Adrenal gland (tissue), 5 donors: ENCODE measurements around the gene RNF167.

Source experiments
- POLR2A ChIP-seq, 2 donors: fragments of 450-650 bp; IDR thresholded peaks; one replicate each; pipeline ENCODE4 v1.6.1; 2017; ENCODE audit warnings: antibody characterized with exemption in 2 of 2, mild to moderate bottlenecking in 2 of 2, moderate library complexity in 1 of 2
- TF ChIP-seq, protein P1 (sequence below), 6 experiments: fragments of 450-650 bp in 4 of 6; fragments of 200-600 bp in 2 of 6; sonication (generic) in 1 of 6; IDR thresholded peaks; 1 replicate in 5 of 6; 2 replicates in 1 of 6; pipeline versions ENCODE4 v1.5.1 to v1.8.0; 2016 to 2021; ENCODE audit warnings: antibody characterized with exemption in 6 of 6, mild to moderate bottlenecking in 2 of 6, moderate library complexity in 1 of 6
- donor health status: DM: no; HTN: no; CAD: no.

DNA sequence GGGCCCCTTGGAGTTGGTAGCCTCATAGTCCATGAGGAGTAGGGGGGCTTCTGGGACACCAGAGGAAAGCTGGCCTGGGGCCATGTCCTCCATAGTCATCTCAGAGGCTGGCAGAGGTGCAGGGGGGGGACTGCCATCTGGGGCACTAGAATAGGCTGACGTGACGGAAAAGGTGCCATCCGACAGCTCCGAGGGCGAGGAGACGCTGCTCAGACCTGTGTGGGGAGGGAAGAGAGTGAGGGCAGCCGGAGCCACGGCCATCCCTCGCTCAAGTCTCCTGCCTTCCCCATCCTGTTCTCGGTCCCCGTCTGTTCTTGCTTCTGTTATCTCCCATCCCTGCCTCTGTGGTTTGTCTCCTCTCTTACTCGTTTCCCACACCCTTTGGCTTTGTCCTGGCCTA, 32.3 kb downstream of the RNF167 start:
- TF ChIP-seq, protein P1, sequence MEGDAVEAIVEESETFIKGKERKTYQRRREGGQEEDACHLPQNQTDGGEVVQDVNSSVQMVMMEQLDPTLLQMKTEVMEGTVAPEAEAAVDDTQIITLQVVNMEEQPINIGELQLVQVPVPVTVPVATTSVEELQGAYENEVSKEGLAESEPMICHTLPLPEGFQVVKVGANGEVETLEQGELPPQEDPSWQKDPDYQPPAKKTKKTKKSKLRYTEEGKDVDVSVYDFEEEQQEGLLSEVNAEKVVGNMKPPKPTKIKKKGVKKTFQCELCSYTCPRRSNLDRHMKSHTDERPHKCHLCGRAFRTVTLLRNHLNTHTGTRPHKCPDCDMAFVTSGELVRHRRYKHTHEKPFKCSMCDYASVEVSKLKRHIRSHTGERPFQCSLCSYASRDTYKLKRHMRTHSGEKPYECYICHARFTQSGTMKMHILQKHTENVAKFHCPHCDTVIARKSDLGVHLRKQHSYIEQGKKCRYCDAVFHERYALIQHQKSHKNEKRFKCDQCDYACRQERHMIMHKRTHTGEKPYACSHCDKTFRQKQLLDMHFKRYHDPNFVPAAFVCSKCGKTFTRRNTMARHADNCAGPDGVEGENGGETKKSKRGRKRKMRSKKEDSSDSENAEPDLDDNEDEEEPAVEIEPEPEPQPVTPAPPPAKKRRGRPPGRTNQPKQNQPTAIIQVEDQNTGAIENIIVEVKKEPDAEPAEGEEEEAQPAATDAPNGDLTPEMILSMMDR (IDR thresholded peaks at IDR 0.05): no peak
- no peak for TF ChIP-seq POLR2A (IDR thresholded peaks at IDR 0.05)
